ENCODE results near the gene ITGAX. TPM values are rescaled to one million over a fixed set of nuclear protein-coding genes. Genes with fewer than 3 reads are reported as not detected.

Gene ITGAX
- total and polyA plus RNA-seq, 2 experiments from 2014 or later, result not detected

DNA sequence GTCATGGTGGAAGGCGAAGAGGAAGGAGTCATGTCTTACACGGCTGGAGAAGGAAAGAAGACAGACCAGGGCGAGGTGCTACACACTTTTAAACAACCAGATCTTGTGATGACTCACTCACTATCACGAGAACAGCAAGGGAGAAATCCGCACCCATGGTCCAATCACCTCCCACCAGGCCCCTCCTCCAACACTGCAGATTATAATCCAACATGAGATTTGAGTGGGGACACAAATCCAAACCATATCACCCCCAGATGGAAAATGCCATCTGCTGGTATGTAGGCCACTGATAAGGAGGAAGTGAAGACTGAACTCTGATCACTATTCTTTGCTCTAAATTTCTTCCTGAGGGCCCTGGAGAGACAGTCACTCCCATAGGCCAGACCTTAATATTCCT is 7.5 kb upstream of the ITGAX start (continued):
- TF ChIP-seq, protein P1, sequence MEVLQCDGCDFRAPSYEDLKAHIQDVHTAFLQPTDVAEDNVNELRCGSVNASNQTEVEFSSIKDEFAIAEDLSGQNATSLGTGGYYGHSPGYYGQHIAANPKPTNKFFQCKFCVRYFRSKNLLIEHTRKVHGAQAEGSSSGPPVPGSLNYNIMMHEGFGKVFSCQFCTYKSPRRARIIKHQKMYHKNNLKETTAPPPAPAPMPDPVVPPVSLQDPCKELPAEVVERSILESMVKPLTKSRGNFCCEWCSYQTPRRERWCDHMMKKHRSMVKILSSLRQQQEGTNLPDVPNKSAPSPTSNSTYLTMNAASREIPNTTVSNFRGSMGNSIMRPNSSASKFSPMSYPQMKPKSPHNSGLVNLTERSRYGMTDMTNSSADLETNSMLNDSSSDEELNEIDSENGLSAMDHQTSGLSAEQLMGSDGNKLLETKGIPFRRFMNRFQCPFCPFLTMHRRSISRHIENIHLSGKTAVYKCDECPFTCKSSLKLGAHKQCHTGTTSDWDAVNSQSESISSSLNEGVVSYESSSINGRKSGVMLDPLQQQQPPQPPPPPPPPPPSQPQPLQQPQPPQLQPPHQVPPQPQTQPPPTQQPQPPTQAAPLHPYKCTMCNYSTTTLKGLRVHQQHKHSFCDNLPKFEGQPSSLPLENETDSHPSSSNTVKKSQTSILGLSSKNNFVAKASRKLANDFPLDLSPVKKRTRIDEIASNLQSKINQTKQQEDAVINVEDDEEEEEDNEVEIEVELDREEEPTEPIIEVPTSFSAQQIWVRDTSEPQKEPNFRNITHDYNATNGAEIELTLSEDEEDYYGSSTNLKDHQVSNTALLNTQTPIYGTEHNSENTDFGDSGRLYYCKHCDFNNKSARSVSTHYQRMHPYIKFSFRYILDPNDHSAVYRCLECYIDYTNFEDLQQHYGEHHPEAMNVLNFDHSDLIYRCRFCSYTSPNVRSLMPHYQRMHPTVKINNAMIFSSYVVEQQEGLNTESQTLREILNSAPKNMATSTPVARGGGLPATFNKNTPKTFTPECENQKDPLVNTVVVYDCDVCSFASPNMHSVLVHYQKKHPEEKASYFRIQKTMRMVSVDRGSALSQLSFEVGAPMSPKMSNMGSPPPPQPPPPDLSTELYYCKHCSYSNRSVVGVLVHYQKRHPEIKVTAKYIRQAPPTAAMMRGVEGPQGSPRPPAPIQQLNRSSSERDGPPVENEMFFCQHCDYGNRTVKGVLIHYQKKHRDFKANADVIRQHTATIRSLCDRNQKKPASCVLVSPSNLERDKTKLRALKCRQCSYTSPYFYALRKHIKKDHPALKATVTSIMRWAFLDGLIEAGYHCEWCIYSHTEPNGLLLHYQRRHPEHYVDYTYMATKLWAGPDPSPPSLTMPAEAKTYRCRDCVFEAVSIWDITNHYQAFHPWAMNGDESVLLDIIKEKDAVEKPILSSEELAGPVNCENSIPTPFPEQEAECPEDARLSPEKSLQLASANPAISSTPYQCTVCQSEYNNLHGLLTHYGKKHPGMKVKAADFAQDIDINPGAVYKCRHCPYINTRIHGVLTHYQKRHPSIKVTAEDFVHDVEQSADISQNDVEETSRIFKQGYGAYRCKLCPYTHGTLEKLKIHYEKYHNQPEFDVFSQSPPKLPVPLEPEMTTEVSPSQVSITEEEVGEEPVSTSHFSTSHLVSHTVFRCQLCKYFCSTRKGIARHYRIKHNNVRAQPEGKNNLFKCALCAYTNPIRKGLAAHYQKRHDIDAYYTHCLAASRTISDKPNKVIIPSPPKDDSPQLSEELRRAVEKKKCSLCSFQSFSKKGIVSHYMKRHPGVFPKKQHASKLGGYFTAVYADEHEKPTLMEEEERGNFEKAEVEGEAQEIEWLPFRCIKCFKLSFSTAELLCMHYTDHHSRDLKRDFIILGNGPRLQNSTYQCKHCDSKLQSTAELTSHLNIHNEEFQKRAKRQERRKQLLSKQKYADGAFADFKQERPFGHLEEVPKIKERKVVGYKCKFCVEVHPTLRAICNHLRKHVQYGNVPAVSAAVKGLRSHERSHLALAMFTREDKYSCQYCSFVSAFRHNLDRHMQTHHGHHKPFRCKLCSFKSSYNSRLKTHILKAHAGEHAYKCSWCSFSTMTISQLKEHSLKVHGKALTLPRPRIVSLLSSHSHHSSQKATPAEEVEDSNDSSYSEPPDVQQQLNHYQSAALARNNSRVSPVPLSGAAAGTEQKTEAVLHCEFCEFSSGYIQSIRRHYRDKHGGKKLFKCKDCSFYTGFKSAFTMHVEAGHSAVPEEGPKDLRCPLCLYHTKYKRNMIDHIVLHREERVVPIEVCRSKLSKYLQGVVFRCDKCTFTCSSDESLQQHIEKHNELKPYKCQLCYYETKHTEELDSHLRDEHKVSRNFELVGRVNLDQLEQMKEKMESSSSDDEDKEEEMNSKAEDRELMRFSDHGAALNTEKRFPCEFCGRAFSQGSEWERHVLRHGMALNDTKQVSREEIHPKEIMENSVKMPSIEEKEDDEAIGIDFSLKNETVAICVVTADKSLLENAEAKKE (CRISPR knock-in tag; IDR thresholded peaks at IDR 0.05), result no peak
- TF ChIP-seq JUNB (IDR thresholded peaks at IDR 0.05; ENCODE audit: unreplicated experiment) (no peak), NANOG (IDR thresholded peaks at IDR 0.05; ENCODE audit: borderline replicate concordance) (no peak), POLR2AphosphoS5 (IDR thresholded peaks at IDR 0.05; ENCODE audit: low read depth) (no peak)
- TF ChIP-seq, protein P2, sequence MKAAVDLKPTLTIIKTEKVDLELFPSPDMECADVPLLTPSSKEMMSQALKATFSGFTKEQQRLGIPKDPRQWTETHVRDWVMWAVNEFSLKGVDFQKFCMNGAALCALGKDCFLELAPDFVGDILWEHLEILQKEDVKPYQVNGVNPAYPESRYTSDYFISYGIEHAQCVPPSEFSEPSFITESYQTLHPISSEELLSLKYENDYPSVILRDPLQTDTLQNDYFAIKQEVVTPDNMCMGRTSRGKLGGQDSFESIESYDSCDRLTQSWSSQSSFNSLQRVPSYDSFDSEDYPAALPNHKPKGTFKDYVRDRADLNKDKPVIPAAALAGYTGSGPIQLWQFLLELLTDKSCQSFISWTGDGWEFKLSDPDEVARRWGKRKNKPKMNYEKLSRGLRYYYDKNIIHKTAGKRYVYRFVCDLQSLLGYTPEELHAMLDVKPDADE (IDR thresholded peaks at IDR 0.05), result no peak

DNA sequence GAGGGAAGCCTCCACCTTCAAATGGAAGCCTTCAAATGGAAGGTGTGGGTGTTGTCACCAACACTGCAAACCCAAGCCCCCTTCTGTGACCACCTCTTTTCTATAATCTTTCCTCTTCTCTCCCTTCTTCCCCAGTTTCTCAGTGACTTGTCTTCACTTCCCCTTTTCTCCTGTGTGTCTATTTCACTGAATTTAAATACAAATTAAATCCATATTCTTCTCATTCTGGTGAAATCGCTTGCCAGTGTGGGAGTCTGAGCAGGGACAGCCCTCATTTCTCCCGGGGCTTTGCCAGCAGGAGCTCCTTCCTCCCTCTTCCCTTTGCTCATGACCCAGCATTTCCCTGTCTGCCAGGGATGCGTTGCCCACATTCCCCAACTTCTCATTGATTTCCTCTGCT is 6.4 kb upstream of the ITGAX start:
- DNase-seq (ENCODE audit: low spot score), result no peak
- H3K4me2 ChIP-seq, result no peak overlapping the region
- peaks cover 2% of the 10 kb centered on the region; the same call in 1 of the 3 replicates for H3K9me3 Mint-ChIP-seq

More for the DNA sequence above, 6.4 kb upstream of the ITGAX start:
- TF ChIP-seq EZH2phosphoT487 (IDR thresholded peaks at IDR 0.05; ENCODE audit: unreplicated experiment) (no peak), JUNB (IDR thresholded peaks at IDR 0.05; ENCODE audit: unreplicated experiment) (no peak), NANOG (IDR thresholded peaks at IDR 0.05; ENCODE audit: borderline replicate concordance) (no peak), ZNF114 (CRISPR knock-in tag; IDR thresholded peaks at IDR 0.05) (no peak), ZNF331 (CRISPR knock-in tag; IDR thresholded peaks at IDR 0.05; ENCODE audit: low read depth) (no peak), POLR2AphosphoS5 (IDR thresholded peaks at IDR 0.05; ENCODE audit: low read depth) (no peak)
- TF ChIP-seq, protein P1 (CRISPR knock-in tag; IDR thresholded peaks at IDR 0.05), result no peak
- H3K36me3 Mint-ChIP-seq (ENCODE audit: low read depth), result no peaks in the 10 kb centered on the region; the same call in 2 of the 3 replicates
- no peak for ATAC-seq
- Histone ChIP-seq H3K27me3 (ENCODE audit: insufficient read depth) (no peaks in the 10 kb centered on the region), H3K9me2 (ENCODE audit: insufficient read depth) (no peaks in the 10 kb centered on the region), H3K36me3 (ENCODE audit: insufficient read depth) (no peaks in the 10 kb centered on the region), H3K27ac (ENCODE audit: low read depth) (no peak overlapping the region), H2AFZ (no peak overlapping the region), H3F3A (replicated peaks; ENCODE audit: low read depth) (no peaks in the 10 kb centered on the region), H3K4me1 (ENCODE audit: insufficient read depth) (no peaks in the 10 kb centered on the region), H4K20me1 (replicated peaks; ENCODE audit: insufficient read depth) (no peaks in the 10 kb centered on the region), H3K79me2 (replicated peaks; ENCODE audit: insufficient read depth) (no peaks in the 10 kb centered on the region), H3K4me3 (no peak overlapping the region)
- no peak overlapping the region for H3K27ac Mint-ChIP-seq
- H3K4me3 Mint-ChIP-seq, result no peak overlapping the region
- no peaks in the 10 kb centered on the region; the same call in 2 of the 3 replicates for H3K4me1 Mint-ChIP-seq
- H3K27me3 Mint-ChIP-seq (ENCODE audit: insufficient read depth, low read depth, poor library complexity), result peaks cover 9% of the 10 kb centered on the region

Data from GM23338 (cell line).